ENCODE measurements around the gene PLD3. TPM values are rescaled to one million over a fixed set of nuclear protein-coding genes. Genes with fewer than 3 reads are reported as not detected.

Gene PLD3
- total RNA-seq, 6 experiments from 2014 or later = 84.7 to 197 (median 113) TPM

- 86% methylated on average over 1 of the region's 3 CpGs for WGBS (ENCODE audit: insufficient coverage, low coverage, low lambda C conversion rate, missing lambda C conversion rate)
- no peaks in the 10 kb centered on the region for H3K36me3 ChIP-seq
- no peak for TF ChIP-seq CTCF (IDR thresholded peaks at IDR 0.05)
- no peak for TF ChIP-seq POLR2A (IDR thresholded peaks at IDR 0.05)
- H3K27ac ChIP-seq = no peak overlapping the region
- intact Hi-C loops (cut with DNase I) = no loop called here
- H3K27me3 ChIP-seq = no peaks in the 10 kb centered on the region
- no peak for DNase-seq
- ATAC-seq = no peak
- no peaks in the 10 kb centered on the region for H3K4me1 ChIP-seq
- H3K9me3 ChIP-seq = no peaks in the 10 kb centered on the region
- H3K4me3 ChIP-seq = no peak overlapping the region
These were observed 32.8 kb downstream of the PLD3 start for GRCh38 chr19:40381321-40381720.

GRCh38 chr19:40383668-40384248 is 35.3 kb downstream of the PLD3 start:
- ATAC-seq (no peak), DNase-seq (no peak)
- H3K4me3 ChIP-seq = no peak overlapping the region
- H3K27ac ChIP-seq = no peak overlapping the region
- H3K36me3 ChIP-seq = no peaks in the 10 kb centered on the region
- intact Hi-C loops (cut with DNase I) = no loop called here
- no peaks in the 10 kb centered on the region for H3K9me3 ChIP-seq
- no peaks in the 10 kb centered on the region for H3K27me3 ChIP-seq
- TF ChIP-seq CTCF (IDR thresholded peaks at IDR 0.05) (no peak), POLR2A (IDR thresholded peaks at IDR 0.05) (no peak)
- H3K4me1 ChIP-seq = no peaks in the 10 kb centered on the region
- 95% methylated on average over 15 of the region's 28 CpGs for WGBS (ENCODE audit: insufficient coverage, low coverage, low lambda C conversion rate, missing lambda C conversion rate)

- Histone ChIP-seq H3K4me3 (no peak overlapping the region), H3K27ac (no peak overlapping the region), H3K4me1 (no peaks in the 10 kb centered on the region), H3K36me3 (no peaks in the 10 kb centered on the region), H3K27me3 (no peaks in the 10 kb centered on the region), H3K9me3 (no peaks in the 10 kb centered on the region)
- intact Hi-C loops (cut with DNase I) = no loop called here
- ATAC-seq (no peak), DNase-seq (no peak)
- 88% methylated on average over 7 of the region's 10 CpGs for WGBS (ENCODE audit: insufficient coverage, low coverage, low lambda C conversion rate, missing lambda C conversion rate)
- TF ChIP-seq CTCF (IDR thresholded peaks at IDR 0.05) (no peak), POLR2A (IDR thresholded peaks at IDR 0.05) (no peak)
These were observed 38.7 kb downstream of the PLD3 start for GRCh38 chr19:40387155-40387554.

GRCh38 chr19:40388481-40388880 is 40.0 kb downstream of the PLD3 start:
- H3K27ac ChIP-seq = no peak overlapping the region
- no peaks in the 10 kb centered on the region for H3K27me3 ChIP-seq
- no peaks in the 10 kb centered on the region for H3K9me3 ChIP-seq
- TF ChIP-seq CTCF (IDR thresholded peaks at IDR 0.05) = no peak
- TF ChIP-seq POLR2A (IDR thresholded peaks at IDR 0.05) = no peak
- H3K4me3 ChIP-seq = no peak overlapping the region
- DNase-seq (no peak), ATAC-seq (no peak)
- WGBS (ENCODE audit: insufficient coverage, low coverage, low lambda C conversion rate, missing lambda C conversion rate) = 85% methylated on average over 2 of the region's 3 CpGs
- intact Hi-C loops (cut with DNase I) = no loop called here
- H3K4me1 ChIP-seq = no peaks in the 10 kb centered on the region
- H3K36me3 ChIP-seq = no peaks in the 10 kb centered on the region

Measured in right lobe of liver (tissue), 6 donors.